Measurements from ENCODE around the gene EGFR.

- TF ChIP-seq CTCF (conservative IDR thresholded peaks at IDR 0.05; ENCODE audit: low read depth, low read length) (no peak), EZH2phosphoT487 (IDR thresholded peaks at IDR 0.05; ENCODE audit: borderline replicate concordance, low read length) (no peak), EZH2 (IDR thresholded peaks at IDR 0.05; ENCODE audit: low read length, unreplicated experiment) (no peak)
These were observed 5.2 kb downstream of the EGFR start for GRCh38 chr7:55023841-55024505.
